ENCODE measurements around the gene STAT5A. TPM values are rescaled to one million over a fixed set of nuclear protein-coding genes. Genes with fewer than 3 reads are reported as not detected.
"Not testable (repeated sequence)": the region's sequence is repeated elsewhere in the genome, so short reads cannot be mapped to it uniquely, and the experiment has no call there.

STAT5A gene
- total RNA-seq, 4 donors from 2014 or later = 32.1 to 56.0 (median 45.6) TPM

DNA sequence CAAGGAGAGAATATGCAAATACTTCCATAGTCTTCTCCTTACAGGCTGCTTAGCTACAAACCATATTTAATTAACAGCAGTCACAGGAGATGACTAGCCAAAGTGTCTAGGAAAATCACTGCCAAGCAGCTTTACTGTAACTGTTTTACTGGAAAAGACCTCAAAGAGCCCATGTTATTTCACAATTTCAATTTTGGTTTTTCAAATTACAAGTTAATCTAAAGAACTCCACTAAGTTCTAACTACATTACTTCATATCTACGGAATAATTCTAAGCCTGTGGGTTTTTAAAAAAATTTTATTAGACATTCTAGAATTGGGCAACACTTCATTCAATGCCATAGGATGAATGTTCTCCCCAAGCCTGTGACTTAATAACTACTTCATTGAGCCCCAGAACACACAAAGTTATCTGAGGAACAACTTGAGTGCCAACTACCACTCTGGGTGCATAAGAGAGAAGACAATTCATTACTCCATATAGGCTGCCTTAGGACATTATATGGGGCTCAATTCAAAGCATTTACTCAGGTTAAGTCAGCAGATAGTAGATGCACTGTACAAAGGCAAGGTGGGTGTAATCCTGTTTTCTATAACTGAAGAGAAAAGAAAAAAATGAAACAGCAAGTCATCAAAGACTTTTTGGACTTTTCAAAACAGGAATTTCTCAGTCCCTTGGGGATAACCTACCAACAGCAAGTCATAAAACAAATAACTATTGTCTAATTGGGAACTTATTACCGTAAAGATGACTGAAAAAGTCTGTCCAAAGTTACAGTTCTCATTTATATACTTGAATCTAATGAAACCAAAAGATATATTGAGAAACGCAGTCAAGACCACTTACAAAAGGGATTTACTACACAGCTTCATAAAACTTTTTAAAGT, 66.9 kb downstream of the STAT5A start:
- TF ChIP-seq, protein P1, sequence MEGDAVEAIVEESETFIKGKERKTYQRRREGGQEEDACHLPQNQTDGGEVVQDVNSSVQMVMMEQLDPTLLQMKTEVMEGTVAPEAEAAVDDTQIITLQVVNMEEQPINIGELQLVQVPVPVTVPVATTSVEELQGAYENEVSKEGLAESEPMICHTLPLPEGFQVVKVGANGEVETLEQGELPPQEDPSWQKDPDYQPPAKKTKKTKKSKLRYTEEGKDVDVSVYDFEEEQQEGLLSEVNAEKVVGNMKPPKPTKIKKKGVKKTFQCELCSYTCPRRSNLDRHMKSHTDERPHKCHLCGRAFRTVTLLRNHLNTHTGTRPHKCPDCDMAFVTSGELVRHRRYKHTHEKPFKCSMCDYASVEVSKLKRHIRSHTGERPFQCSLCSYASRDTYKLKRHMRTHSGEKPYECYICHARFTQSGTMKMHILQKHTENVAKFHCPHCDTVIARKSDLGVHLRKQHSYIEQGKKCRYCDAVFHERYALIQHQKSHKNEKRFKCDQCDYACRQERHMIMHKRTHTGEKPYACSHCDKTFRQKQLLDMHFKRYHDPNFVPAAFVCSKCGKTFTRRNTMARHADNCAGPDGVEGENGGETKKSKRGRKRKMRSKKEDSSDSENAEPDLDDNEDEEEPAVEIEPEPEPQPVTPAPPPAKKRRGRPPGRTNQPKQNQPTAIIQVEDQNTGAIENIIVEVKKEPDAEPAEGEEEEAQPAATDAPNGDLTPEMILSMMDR (IDR thresholded peaks at IDR 0.05) = no peak
- TF ChIP-seq EP300 (IDR thresholded peaks at IDR 0.05) (no peak), POLR2AphosphoS5 (IDR thresholded peaks at IDR 0.05) (no peak), POLR2A (IDR thresholded peaks at IDR 0.05) (no peak)
- DNase-seq (ENCODE audit: low spot score in 2 of 2) = no peak
- H3K36me3 ChIP-seq = no peaks in the 10 kb centered on the region
- H3K27ac ChIP-seq = no peak overlapping the region
- H3K4me3 ChIP-seq = no peak overlapping the region
- 47% methylated on average over 3 of the region's 3 CpGs for WGBS
- H3K27me3 ChIP-seq = no peaks in the 10 kb centered on the region
- peaks cover 21% of the 10 kb centered on the region for H3K4me1 ChIP-seq
- H3K9me3 ChIP-seq = no peaks in the 10 kb centered on the region

DNA sequence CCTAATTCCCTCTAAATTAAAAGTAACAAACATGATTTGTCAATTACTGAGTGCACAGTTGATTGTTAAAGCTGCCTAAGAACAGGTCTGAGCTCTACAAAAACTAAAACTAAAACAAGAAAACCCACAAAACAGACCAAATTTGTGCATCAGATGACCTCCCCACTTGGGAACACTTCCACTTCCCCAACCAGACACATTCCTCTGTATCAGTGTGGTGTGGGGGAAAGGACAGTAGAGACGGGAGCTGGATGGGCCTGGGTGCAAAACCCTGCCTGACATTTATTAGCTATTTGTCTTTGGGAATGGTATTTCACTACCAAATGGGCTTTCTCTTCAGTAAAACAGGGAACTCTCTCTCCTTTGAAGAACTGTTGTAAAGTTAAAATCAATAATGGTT, 70.1 kb downstream of the STAT5A start:
- Histone ChIP-seq H3K27ac (no peak overlapping the region), H3K27me3 (no peaks in the 10 kb centered on the region), H3K9me3 (no peaks in the 10 kb centered on the region), H3K4me3 (no peak overlapping the region), H3K36me3 (no peaks in the 10 kb centered on the region), H3K4me1 (peaks cover 46% of the 10 kb centered on the region)
- DNase-seq (ENCODE audit: low spot score in 2 of 2) = no peak
- 76% methylated on average over 1 of the region's 1 CpG for WGBS
- no peak for TF ChIP-seq POLR2AphosphoS5 (IDR thresholded peaks at IDR 0.05)

DNA sequence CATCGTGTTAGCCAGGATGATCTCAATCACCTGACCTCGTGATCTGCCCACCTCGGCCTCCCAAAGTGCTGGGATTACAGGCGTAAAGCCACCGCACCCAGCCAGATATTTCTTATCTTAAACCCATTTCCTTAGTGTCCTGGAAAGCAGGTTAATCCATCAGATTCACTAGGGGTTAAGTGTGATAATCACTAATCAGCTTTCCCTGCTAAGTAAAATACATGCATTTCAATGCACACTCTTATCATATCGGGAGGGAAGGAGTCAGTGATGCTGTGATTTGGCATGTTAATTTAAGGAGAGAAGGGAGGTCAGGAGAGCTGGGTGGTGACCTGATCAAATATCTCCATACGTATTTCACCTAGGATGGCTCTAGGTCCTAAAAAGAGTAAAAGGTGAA, 70.8 kb downstream of the STAT5A start:
- 90% methylated on average over 7 of the region's 7 CpGs for WGBS
- Histone ChIP-seq H3K36me3 (no peaks in the 10 kb centered on the region), H3K4me3 (no peak overlapping the region), H3K9me3 (no peaks in the 10 kb centered on the region), H3K4me1 (peaks cover 53% of the 10 kb centered on the region), H3K27ac (no peak overlapping the region), H3K27me3 (no peaks in the 10 kb centered on the region)
- DNase-seq (ENCODE audit: low spot score in 2 of 2) = no peak
- TF ChIP-seq, protein P1 (IDR thresholded peaks at IDR 0.05) = no peak
- TF ChIP-seq POLR2A (IDR thresholded peaks at IDR 0.05) (no peak), POLR2AphosphoS5 (IDR thresholded peaks at IDR 0.05) (no peak), EP300 (IDR thresholded peaks at IDR 0.05) (no peak)

DNA sequence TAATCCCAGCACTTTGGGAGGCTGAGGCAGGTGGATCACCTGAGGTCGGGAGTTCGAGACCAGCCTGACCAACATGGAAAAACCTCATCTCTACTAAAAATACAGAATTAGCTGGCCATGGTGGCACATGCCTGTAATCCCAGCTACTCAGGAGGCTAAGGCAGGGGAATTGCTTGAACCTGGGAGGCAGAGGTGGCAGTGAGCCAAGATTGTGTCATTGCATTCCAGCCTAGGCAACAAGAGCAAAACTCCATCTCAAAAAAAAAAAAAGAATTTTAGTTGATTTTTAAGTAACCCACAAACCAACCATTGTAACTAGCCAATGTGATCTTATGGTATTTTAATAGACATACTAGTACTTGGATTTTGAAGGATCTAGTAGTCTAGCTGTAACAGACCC, 72.1 kb downstream of the STAT5A start:
- not testable (repeated sequence) for H3K9me3 ChIP-seq; DNase-seq (ENCODE audit: low spot score in 2 of 2); H3K27me3 ChIP-seq; H3K36me3 ChIP-seq; H3K27ac ChIP-seq; H3K4me3 ChIP-seq
- H3K4me1 ChIP-seq = peaks cover 49% of the 10 kb centered on the region
- WGBS = 95% methylated on average over 2 of the region's 2 CpGs

Other genes with a start within 250 kb of the STAT5A start
- gene C17orf113, start 237.9 kb upstream of the STAT5A start, total RNA-seq = 1 to 10 TPM in 2 of 4 donors, under 1 TPM in 2; 0.60 to 2.3 (median 1.4) TPM
- gene ZNF385C, start 190.0 kb upstream of the STAT5A start, total RNA-seq = 1 to 10 TPM in 1 of 4 donors, under 1 TPM in 3; 0.47 to 1.9 (median 0.68) TPM
- 10 to 100 TPM in 3 of 4 donors, 1 to 10 TPM in 1; 8.2 to 14.2 (median 11.9) TPM for gene DHX58, start 175.8 kb upstream of the STAT5A start, total RNA-seq
- gene KAT2A, start 167.1 kb upstream of the STAT5A start, total RNA-seq = 100 to 1,000 TPM in 1 of 4 donors, 10 to 100 TPM in 3; 36.3 to 107 (median 57.1) TPM
- gene HSPB9, start 165.7 kb upstream of the STAT5A start, total RNA-seq = under 1 TPM in 2 of 4 donors, not detected in 2; 0.31 to 0.48 TPM
- gene RAB5C, start 133.5 kb upstream of the STAT5A start, total RNA-seq = 100 to 1,000 TPM in 1 of 4 donors, 10 to 100 TPM in 3; 94.4 to 105 (median 96.8) TPM
- gene KCNH4, start 107.4 kb upstream of the STAT5A start, total RNA-seq = not detected
- not detected for gene HCRT, start 103.0 kb upstream of the STAT5A start, total RNA-seq
- 10 to 100 TPM; 14.6 to 22.8 (median 18.7) TPM for gene GHDC, start 94.0 kb upstream of the STAT5A start, total RNA-seq
- 100 to 1,000 TPM in 1 of 4 donors, 10 to 100 TPM in 3; 52.7 to 105 (median 57.6) TPM for gene STAT5B, start 12.1 kb upstream of the STAT5A start, total RNA-seq
- gene STAT3, start 99.9 kb downstream of the STAT5A start, total RNA-seq = 100 to 1,000 TPM; 144 to 174 (median 152) TPM
- 100 to 1,000 TPM; 153 to 224 (median 182) TPM for gene CAVIN1, start 134.8 kb downstream of the STAT5A start, total RNA-seq
- 100 to 1,000 TPM; 102 to 194 (median 142) TPM for gene ATP6V0A1, start 170.4 kb downstream of the STAT5A start, total RNA-seq
- gene NAGLU, start 247.7 kb downstream of the STAT5A start, total RNA-seq = 10 to 100 TPM; 19.8 to 40.1 (median 30.4) TPM